ENCODE measurements around the gene SS18.
A peak's percentile ranks its signal among the peaks of the same experiment; 100 is the strongest.
"Not testable (repeated sequence)": the region's sequence is repeated elsewhere in the genome, so short reads cannot be mapped to it uniquely, and the experiment has no call there.

Gene SS18, protein sequence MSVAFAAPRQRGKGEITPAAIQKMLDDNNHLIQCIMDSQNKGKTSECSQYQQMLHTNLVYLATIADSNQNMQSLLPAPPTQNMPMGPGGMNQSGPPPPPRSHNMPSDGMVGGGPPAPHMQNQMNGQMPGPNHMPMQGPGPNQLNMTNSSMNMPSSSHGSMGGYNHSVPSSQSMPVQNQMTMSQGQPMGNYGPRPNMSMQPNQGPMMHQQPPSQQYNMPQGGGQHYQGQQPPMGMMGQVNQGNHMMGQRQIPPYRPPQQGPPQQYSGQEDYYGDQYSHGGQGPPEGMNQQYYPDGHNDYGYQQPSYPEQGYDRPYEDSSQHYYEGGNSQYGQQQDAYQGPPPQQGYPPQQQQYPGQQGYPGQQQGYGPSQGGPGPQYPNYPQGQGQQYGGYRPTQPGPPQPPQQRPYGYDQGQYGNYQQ

DNA sequence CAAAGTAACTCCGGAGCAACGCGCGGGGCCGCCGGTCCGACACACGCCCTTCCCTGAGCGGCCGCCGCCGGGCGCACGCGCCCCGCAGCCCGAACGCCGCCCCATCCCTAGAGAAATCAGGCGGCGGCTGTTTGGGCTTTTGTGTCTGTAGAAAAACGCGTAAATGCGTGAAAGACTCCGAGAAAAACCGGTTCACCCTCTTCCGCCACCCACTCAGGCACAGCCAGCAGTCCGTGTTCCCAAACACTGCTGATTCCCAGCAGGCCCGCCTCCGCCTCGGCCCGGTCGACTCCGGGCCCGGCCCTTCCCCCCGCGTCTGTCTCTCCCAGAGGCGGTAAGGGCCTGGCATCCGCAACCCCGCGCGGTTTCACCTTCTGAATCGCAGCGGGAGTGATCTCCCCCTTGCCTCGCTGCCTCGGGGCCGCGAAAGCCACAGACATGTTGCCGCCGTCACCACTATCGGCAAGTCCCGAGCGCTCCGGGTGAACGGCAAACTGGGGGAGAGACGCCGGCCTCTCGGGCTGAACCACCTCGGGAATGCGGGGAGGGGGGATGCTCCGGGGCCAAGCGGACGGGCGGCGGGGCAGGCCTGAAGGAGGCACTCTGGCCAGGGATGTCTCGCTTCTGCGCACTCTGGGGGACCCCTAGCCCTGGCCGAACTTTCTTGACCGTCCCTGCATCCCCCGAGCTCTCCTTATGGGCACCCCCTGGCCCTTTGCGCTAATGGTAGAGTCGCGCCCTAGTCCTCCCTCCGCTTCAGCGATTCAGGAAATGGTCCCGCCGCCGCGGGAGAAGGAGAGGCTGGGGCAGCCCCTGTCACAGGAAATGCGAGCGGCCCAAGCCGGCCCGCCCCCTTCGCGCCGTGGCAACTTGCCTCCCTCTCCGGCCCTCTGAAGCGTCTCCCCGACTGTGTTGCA lies at the start of gene SS18:
Gene SS18, minus strand, starts transcription at position 484 of the 917 bp plus-strand sequence. Its CDS starts 44 bp downstream, at position 440.
- TF ChIP-seq, protein P1, sequence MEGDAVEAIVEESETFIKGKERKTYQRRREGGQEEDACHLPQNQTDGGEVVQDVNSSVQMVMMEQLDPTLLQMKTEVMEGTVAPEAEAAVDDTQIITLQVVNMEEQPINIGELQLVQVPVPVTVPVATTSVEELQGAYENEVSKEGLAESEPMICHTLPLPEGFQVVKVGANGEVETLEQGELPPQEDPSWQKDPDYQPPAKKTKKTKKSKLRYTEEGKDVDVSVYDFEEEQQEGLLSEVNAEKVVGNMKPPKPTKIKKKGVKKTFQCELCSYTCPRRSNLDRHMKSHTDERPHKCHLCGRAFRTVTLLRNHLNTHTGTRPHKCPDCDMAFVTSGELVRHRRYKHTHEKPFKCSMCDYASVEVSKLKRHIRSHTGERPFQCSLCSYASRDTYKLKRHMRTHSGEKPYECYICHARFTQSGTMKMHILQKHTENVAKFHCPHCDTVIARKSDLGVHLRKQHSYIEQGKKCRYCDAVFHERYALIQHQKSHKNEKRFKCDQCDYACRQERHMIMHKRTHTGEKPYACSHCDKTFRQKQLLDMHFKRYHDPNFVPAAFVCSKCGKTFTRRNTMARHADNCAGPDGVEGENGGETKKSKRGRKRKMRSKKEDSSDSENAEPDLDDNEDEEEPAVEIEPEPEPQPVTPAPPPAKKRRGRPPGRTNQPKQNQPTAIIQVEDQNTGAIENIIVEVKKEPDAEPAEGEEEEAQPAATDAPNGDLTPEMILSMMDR (conservative IDR thresholded peaks at IDR 0.05; ENCODE audit: control insufficient read depth, insufficient read depth, low read depth, low read length), result no peak
- peak; percentile 90 for DNase-seq (ENCODE audit: low read depth)

GRCh38 chr18:26135548-26135947 lies 45.1 kb upstream of the SS18 start:
- DNase-seq (ENCODE audit: low read depth), result no peak
- no peak overlapping the region for H3K4me3 ChIP-seq (ENCODE audit: control insufficient read depth, low read depth, low read length)
- TF ChIP-seq, protein P1 (conservative IDR thresholded peaks at IDR 0.05; ENCODE audit: control insufficient read depth, insufficient read depth, low read depth, low read length), result no peak

More for the DNA sequence above, at the start of gene SS18:
- H3K4me3 ChIP-seq (ENCODE audit: control insufficient read depth, low read depth, low read length), result peak within 1 kb of the TSS; percentile 90

- no peak overlapping the region for H3K4me3 ChIP-seq (ENCODE audit: control insufficient read depth, low read depth, low read length)
- TF ChIP-seq, protein P1 (conservative IDR thresholded peaks at IDR 0.05; ENCODE audit: control insufficient read depth, insufficient read depth, low read depth, low read length), result no peak
- DNase-seq (ENCODE audit: low read depth), result no peak
Measured at GRCh38 chr18:26134107-26134506, 43.7 kb upstream of the SS18 start.

DNA sequence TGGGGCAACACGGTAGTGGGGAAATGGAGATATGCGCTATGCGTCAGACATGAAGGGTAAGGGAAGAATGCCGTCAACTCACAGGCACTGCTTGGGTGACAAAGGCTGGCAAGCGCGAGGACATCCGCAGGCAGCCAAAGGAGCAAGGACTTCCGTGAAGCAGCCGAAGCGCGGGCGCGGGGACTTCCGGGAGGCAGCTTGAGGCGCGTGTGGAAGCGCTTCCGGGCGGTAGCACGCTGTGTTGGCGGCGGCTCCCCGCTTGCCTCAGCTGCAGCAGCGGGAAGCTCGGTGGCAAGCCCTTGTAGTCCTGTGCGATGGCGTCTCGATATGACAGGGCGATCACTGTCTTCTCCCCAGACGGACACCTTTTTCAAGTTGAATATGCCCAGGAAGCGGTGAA lies 43.2 kb upstream of the SS18 start, which contains the start of gene PSMA8:
Gene PSMA8, plus strand, starts transcription at position 218 of the 400 bp plus-strand sequence. Its CDS starts 97 bp downstream, at position 315.
- TF ChIP-seq, protein P1 (conservative IDR thresholded peaks at IDR 0.05; ENCODE audit: control insufficient read depth, insufficient read depth, low read depth, low read length), result no peak
- no peak within 1 kb of the TSS for H3K4me3 ChIP-seq (ENCODE audit: control insufficient read depth, low read depth, low read length)
- no peak for DNase-seq (ENCODE audit: low read depth)

DNA sequence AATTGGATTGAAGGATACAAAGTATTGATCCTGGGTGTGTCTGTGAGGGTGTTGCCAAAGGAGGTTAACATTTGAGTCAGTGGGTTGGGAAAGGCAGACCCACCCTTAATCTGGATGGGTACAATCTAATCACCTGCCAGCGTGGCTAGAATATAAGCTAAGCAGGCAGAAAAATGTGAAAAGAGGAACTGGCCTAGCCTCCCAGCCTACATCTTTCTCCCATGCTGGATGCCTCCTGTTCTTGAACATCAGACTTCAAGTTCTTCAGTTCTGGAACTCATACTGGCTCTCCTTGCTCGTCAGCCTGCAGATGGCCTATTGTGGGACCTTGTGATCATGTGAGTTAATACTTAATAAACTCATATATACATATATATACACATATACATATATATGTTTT lies 37.8 kb upstream of the SS18 start:
- DNase-seq (ENCODE audit: low read depth); H3K4me3 ChIP-seq (ENCODE audit: control insufficient read depth, low read depth, low read length): not testable (repeated sequence)

DNA sequence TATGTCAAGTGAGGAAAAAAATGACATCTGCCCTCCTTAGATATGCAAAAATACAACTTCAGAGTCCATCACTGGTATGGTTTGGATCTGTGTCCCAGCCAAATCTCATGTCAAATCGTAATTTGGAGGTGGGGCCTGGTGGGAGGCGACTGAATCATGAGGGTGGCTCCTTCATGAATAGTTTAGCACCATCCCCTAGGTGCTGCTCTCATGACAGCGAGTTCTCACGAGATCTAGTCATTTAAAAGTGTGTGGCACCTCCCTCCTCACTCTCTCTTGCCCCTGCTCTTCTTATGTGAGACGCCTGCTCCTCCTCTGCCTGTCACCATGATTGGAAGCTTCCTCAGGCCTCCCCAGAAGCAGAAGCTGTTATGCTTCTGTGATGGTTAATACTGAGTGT lies 37.4 kb upstream of the SS18 start:
- no peak for DNase-seq (ENCODE audit: low read depth)
- TF ChIP-seq, protein P1 (conservative IDR thresholded peaks at IDR 0.05; ENCODE audit: control insufficient read depth, insufficient read depth, low read depth, low read length), result no peak
- H3K4me3 ChIP-seq (ENCODE audit: control insufficient read depth, low read depth, low read length), result no peak overlapping the region

DNA sequence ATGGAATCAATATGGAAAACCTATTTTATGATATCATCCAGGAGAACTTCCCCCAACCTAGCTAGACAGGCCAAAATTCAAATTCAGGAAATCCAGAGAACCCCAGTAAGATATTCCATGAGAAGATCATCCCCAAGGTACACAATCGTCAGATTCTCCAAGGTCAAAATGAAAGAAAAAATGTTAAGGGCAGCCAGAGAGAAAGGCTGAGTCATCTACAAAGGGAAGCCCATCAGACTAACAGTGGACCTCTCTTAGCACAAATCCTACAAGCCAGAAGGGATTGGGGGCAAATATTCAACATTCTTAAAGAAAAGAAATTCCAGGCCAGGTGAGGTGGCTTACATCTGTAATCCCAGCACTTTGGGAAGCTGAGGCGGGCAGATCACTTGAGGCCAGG lies 31.6 kb upstream of the SS18 start:
- not testable (repeated sequence) for DNase-seq (ENCODE audit: low read depth)

More for the DNA sequence above, 31.6 kb upstream of the SS18 start:
- H3K4me3 ChIP-seq (ENCODE audit: control insufficient read depth, low read depth, low read length), result not testable (repeated sequence)
